CD14-positive monocyte (primary cell): ENCODE data around the gene NRN1. TPM values are rescaled to one million over a fixed set of nuclear protein-coding genes. Genes with fewer than 3 reads are reported as not detected.

ENCODE experiments used
- DNase-seq, 3 donors: peaks; one replicate each; pipeline ENCODE4 v3.0.0-alpha.2; 2011 to 2022
- H2AFZ ChIP-seq: 2 replicates; pipeline ENCODE4 v1.6.0; 2012; ENCODE audit warnings: mild to moderate bottlenecking, low read depth, low read length, inconsistent platforms; ENCODE audit not compliant: insufficient read depth, poor library complexity, severe bottlenecking
- H3K27ac ChIP-seq, 2 donors: 1 replicate in 1 of 2; 2 replicates in 1 of 2; pipeline ENCODE4 v1.5.1; 2012 to 2013; ENCODE audit warnings: low read length in 2 of 2, control low read depth in 1 of 2, inconsistent platforms in 1 of 2, low read depth in 1 of 2, mild to moderate bottlenecking in 1 of 2
- H3K27me3 ChIP-seq, 2 donors: one replicate each; pipeline versions ENCODE4 v1.6.0 to v1.6.1; 2011 to 2013; ENCODE audit warnings: low read length in 2 of 2; ENCODE audit not compliant: control insufficient read depth in 2 of 2, insufficient read depth in 2 of 2
- H3K36me3 ChIP-seq, 2 donors: replicated peaks in 1 of 2; 1 replicate in 1 of 2; 2 replicates in 1 of 2; pipeline versions ENCODE4 v1.5.1 to v1.6.1; 2012 to 2013; ENCODE audit warnings: low read length in 2 of 2, control low read depth in 1 of 2, inconsistent platforms in 1 of 2, mild to moderate bottlenecking in 1 of 2; ENCODE audit not compliant: insufficient read depth in 2 of 2, control insufficient read depth in 1 of 2
- H3K4me1 ChIP-seq, 2 donors: 1 replicate in 1 of 2; 2 replicates in 1 of 2; pipeline versions ENCODE4 v1.5.1 to v1.6.1; 2012 to 2013; ENCODE audit warnings: low read length in 2 of 2, control low read depth in 1 of 2, inconsistent platforms in 1 of 2, mild to moderate bottlenecking in 1 of 2, moderate library complexity in 1 of 2; ENCODE audit not compliant: insufficient read depth in 2 of 2, control insufficient read depth in 1 of 2
- H3K4me2 ChIP-seq: replicated peaks from 2 replicates; pipeline ENCODE3; 2012; ENCODE audit warnings: low read length, moderate library complexity, mild to moderate bottlenecking; ENCODE audit not compliant: poor library complexity, severe bottlenecking; ENCODE audit errors: extremely low read depth
- H3K4me3 ChIP-seq, 3 experiments: fragments of 200-600 bp in 1 of 3; sonication (generic) in 1 of 3; replicated peaks in 1 of 3; 1 replicate in 2 of 3; 2 replicates in 1 of 3; pipeline ENCODE4 v1.5.1; 2011 to 2013; ENCODE audit warnings: low read length in 3 of 3, mild to moderate bottlenecking in 3 of 3, control low read depth in 2 of 3, low read depth in 2 of 3, inconsistent platforms in 1 of 3, moderate library complexity in 1 of 3
- H3K79me2 ChIP-seq: 2 replicates; pipeline ENCODE4 v1.6.0; 2012; ENCODE audit warnings: mild to moderate bottlenecking, control low read depth, inconsistent platforms, low read length, moderate library complexity; ENCODE audit not compliant: insufficient read depth
- H3K9ac ChIP-seq: 2 replicates; pipeline ENCODE4 v1.6.0; 2017; ENCODE audit warnings: low read length, mild to moderate bottlenecking; ENCODE audit not compliant: insufficient read depth, poor library complexity, severe bottlenecking
- H3K9me3 ChIP-seq, 2 donors: replicated peaks in 1 of 2; 1 replicate in 1 of 2; 2 replicates in 1 of 2; pipeline versions ENCODE4 v1.5.1 to v1.6.1; 2012 to 2013; ENCODE audit warnings: low read length in 2 of 2, control low read depth in 1 of 2; ENCODE audit not compliant: control insufficient read depth in 1 of 2, insufficient read depth in 1 of 2
- H4K20me1 ChIP-seq: 2 replicates; pipeline ENCODE4 v1.6.0; 2012; ENCODE audit warnings: mild to moderate bottlenecking, low read length, control low read depth, moderate library complexity; ENCODE audit not compliant: insufficient read depth
- H3K27ac Mint-ChIP-seq, 7 donors: one replicate each; pipeline ENCODE4 v1.8.0; 2020; ENCODE audit warnings: mild to moderate bottlenecking in 7 of 7, mixed read lengths in 7 of 7, moderate library complexity in 6 of 7, inconsistent platforms in 2 of 7
- H3K27me3 Mint-ChIP-seq, 3 donors: one replicate each; pipeline ENCODE4 v1.8.0; 2021 to 2022; ENCODE audit warnings: low read depth in 3 of 3, mild to moderate bottlenecking in 3 of 3, mixed read lengths in 3 of 3, moderate library complexity in 3 of 3, inconsistent platforms in 1 of 3
- H3K36me3 Mint-ChIP-seq, 2 donors: one replicate each; pipeline ENCODE4 v1.8.0; 2020; ENCODE audit warnings: mixed read lengths in 2 of 2, inconsistent platforms in 1 of 2, mild to moderate bottlenecking in 1 of 2
- H3K4me1 Mint-ChIP-seq: one replicate; pipeline ENCODE4 v1.8.0; 2020; ENCODE audit warnings: mild to moderate bottlenecking, mixed read lengths
- H3K4me3 Mint-ChIP-seq, 2 donors: one replicate each; pipeline ENCODE4 v1.8.0; 2020; ENCODE audit warnings: mild to moderate bottlenecking in 2 of 2, mixed read lengths in 2 of 2, moderate library complexity in 1 of 2
- H3K9me3 Mint-ChIP-seq, 7 donors: one replicate each; pipeline ENCODE4 v1.8.0; 2020 to 2022; ENCODE audit warnings: mixed read lengths in 7 of 7, mild to moderate bottlenecking in 6 of 7, moderate library complexity in 6 of 7, inconsistent platforms in 2 of 7
- CTCF ChIP-seq: fragments of 200-600 bp; IDR thresholded peaks from one replicate; pipeline ENCODE4 v1.8.0; 2022; ENCODE audit warnings: antibody characterized with exemption, mild to moderate bottlenecking
- WGBS: methylation state at CpG from one replicate; pipeline ENCODE4 v1.1.5; 2013; ENCODE audit warnings: missing lambda C conversion rate; ENCODE audit not compliant: insufficient coverage; 5-methylcytosine and 5-hydroxymethylcytosine counted together
- intact Hi-C, 2 donors: fragments of 100-400 bp; cut with micrococcal nuclease; formaldehyde crosslinking; loops; one replicate each; pipeline versions ENCODE4 v1.15.0 to v1.15.1; 2023
- polyA plus RNA-seq, 3 donors: library from polyadenylated mRNA; depleted of rRNA in 1 of 3; unstranded in 2 of 3; stranded (reverse) in 1 of 3; fragments of 300-500 nt in 2 of 3; fragments of >200 nt in 1 of 3; fragmentation: Illumina TruSeq in 2 of 3; gene quantifications; 1 replicate in 2 of 3; 2 replicates in 1 of 3; pipeline ENCODE4 v1.2.3, GENCODE V29; 2012 to 2021

NRN1 gene
- polyA plus RNA-seq, 3 donors: 0.08 TPM; not detected in 2

GRCh38 chr6:5999688-6000608 is 6.8 kb downstream of the NRN1 start:
- no peak for DNase-seq
- Mint-ChIP-seq H3K27ac (peak overlapping the region in 4 of 7 donors; percentile 4 to 62 (median 36)), H3K27me3 (peaks cover 89 to 99% (median 94%) of the 10 kb centered on the region in 3 donors), H3K4me1 (peaks cover 83% of the 10 kb centered on the region), H3K36me3 (peaks cover 23 to 46% of the 10 kb centered on the region in 2 donors), H3K4me3 (peak overlapping the region; percentile 51 to 98), H3K9me3 (peaks cover 19 to 82% (median 61%) of the 10 kb centered on the region in 7 donors)
- H3K79me2 ChIP-seq: no peaks in the 10 kb centered on the region
- H3K27ac ChIP-seq: no peak overlapping the region
- no peak overlapping the region for H2AFZ ChIP-seq
- H3K4me3 ChIP-seq: peak overlapping the region in 1 of 3 experiments; percentile 54
- H4K20me1 ChIP-seq: no peaks in the 10 kb centered on the region
- no peaks in the 10 kb centered on the region for H3K36me3 ChIP-seq
- H3K27me3 ChIP-seq: peaks cover 76 to 99% of the 10 kb centered on the region in 2 donors
- H3K4me1 ChIP-seq: peaks cover 74 to 83% of the 10 kb centered on the region in 2 donors
- 9% methylated on average over 32 of the region's 34 CpGs for WGBS
- no peak for TF ChIP-seq CTCF
- H3K9me3 ChIP-seq: peaks cover 45 to 68% of the 10 kb centered on the region in 2 donors
- H3K4me2 ChIP-seq: peak overlapping the region; percentile 59
- no peak overlapping the region for H3K9ac ChIP-seq
- intact Hi-C loops: loop anchor here in 1 of 2 donors (10.0 kb wide), 1 partner anchor 1225 kb away; the partner anchor contains the start of gene CDYL
